ENCODE measurements around the gene FAT1. TPM values are rescaled to one million over a fixed set of nuclear protein-coding genes. Genes with fewer than 3 reads are reported as not detected.
A peak's percentile ranks its signal among the peaks of the same experiment; 100 is the strongest.

The FAT1 gene
- total RNA-seq, 1 donor from 2014 or later = 16.0 TPM

DNA sequence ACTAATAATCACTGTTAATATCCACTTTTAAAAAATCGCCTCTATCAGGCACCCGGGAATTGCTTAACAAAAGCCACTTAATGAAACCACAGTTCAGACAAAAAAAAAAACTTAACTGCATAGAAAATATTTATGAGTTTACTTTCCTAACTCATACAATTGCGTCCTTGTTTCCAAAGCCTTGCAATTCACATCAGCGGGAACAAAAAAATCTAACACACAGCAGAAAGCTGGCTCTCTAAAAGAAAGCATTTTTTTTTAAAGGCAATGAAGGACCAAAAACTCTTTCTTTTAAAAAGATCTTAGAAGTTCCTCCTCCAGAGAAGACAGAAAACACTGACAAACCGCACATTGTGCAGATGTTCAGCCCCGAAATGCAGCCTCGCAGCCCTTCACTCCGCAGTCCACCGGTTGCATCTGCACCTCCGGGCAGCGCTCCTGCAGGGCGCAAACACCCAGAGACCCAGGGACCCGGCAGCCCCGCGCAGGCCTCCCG is 812 bp downstream of the FAT1 start:
- no peak for DNase-seq

DNA sequence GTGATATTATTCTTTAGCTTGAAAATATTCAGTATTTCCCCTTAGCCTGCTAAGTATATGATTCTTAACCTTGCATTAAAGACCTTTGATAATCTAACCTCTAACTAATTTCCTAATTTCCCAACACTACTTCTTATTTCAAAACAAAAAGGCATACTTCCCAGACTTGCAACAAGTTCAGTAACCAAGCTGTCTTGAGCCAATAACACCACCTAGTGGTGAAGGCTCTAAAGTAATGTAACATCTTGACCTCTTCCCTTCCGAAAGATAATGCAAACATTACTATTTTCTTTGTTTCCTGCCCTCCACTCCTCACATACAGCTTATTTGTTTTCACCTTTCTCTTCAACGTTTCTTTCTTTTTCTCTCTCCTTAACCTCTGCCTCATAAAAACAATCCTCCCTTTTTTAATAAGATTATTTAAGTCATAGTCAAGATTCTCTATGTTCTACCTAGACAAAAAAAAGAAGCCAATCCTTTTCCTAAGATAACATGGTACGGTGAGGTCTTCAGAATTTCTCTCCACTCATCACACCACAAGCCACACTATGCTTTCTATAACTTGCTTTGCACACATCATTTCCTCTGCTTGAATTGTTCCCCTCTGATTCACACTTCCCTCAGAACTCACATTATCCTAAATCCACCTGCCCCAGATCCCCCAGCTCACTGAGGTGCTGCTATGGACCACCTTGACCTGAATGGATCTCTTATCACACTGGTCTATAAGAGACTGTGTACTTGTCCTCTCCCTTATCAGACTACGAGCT is 3.5 kb downstream of the FAT1 start:
- DNase-seq = peak; percentile 30

GRCh38 chr4:186717556-186717955 is 6.1 kb downstream of the FAT1 start:
- DNase-seq = no peak

- no peak for DNase-seq
Observed at GRCh38 chr4:186715077-186715476, 8.6 kb downstream of the FAT1 start.

- no peak for DNase-seq
Observed at GRCh38 chr4:186714006-186714675, 9.5 kb downstream of the FAT1 start.

GRCh38 chr4:186712690-186713089 is 11.0 kb downstream of the FAT1 start:
- DNase-seq = no peak

GRCh38 chr4:186710521-186711119 is 13.0 kb downstream of the FAT1 start:
- no peak for DNase-seq

DNA sequence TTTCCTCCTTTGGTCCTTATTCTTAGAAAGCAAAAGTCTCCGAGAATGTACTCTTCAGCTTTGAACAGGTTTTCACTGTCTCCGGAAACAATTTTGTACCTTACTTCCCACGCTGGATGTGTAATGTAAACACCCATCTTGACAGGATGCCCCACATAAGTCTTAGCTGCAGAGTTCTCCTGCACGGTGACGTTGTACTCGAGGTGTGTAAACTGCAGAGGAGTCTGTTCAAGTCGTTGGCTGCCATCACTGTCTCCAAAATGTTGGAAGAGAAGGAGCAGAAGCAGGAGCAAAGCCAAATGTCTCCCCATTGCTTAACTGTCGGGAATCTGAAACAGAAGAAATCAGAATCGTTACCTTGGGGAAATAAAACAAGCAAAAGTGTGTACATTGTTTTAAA is 14.1 kb downstream of the FAT1 start:
- no peak for DNase-seq

DNA sequence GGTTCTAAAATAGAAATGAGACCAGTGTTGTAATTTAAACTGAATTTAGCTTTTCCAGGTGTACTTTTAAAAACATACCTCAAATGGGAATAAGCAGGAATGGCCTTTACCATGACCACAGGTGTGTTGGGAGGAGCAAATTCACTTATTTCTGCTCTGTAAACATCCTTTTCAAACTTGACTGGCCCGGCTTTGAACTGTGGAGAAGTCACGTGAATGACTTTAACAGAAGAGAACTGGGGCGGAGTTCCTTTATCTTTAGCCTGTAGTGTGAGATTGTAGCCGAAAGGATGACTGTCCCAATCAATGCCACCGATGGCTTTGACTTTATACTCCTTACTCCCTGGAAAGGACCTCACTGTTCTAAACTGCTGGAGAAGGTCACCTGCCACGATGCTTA is 15.1 kb downstream of the FAT1 start:
- no peak for DNase-seq

GRCh38 chr4:186707996-186708395 is 15.7 kb downstream of the FAT1 start:
- no peak for DNase-seq

DNA sequence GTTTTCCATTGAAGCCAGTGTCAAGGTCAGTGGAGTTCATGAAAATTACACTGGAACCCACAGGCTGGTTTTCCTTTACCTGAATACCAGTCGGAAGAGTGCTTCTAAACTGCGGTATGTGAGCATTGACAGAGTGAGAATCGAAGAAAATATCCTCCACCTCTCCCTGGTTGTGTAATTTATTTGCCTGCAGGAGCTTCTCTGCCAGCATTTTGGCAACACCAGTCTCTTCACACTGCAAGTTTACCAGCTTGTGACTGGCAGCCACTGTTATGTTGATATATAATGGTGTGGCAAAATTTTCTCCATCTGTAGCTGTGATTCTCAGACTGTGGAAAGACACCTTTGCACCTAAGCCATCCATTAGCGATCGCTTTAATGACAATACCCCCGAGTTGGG is 16.1 kb downstream of the FAT1 start:
- DNase-seq = no peak

GRCh38 chr4:186704057-186704456 is 19.6 kb downstream of the FAT1 start:
- no peak for DNase-seq

GRCh38 chr4:186703510-186703909 is 20.1 kb downstream of the FAT1 start:
- no peak for DNase-seq

DNA sequence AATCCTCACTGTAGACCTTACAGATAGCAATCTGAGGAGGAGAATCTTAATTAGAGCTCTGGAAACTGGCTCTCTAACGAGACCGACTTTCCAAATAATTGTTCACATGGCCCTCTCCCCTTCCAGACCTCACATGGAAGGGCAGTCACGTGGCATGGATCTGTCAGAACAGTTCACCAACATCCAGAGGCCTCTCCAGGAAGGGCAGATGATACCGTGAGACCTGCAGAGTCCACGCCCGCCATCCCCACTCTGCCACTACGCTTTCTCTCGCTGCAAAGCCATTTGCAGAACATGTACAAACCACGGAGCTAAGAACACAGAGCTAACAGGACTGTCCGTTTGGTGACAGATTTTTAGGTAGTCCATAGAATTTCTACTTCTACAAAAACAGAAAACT is 20.7 kb downstream of the FAT1 start:
- no peak for DNase-seq

DNA sequence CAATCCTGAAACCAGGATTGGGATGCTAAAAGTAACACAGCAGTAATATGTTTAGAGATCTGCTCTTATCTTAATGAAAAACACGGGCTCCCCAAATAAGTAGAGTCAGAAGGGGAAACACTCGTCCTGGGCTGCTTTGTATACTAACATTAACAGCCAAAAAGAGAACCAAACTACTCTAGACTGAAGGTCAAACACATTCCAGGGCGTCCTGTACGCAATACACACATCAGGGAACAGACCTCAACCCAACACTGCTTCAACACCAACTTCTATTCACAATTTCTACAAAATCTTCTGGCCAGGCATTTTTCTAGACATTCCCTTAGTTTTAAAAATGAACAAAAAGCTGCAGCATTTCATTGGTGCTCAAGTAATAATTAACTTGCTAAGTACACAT is 21.4 kb downstream of the FAT1 start:
- DNase-seq = no peak

- DNase-seq = no peak
Observed at GRCh38 chr4:186701788-186702187, 21.9 kb downstream of the FAT1 start.

DNA sequence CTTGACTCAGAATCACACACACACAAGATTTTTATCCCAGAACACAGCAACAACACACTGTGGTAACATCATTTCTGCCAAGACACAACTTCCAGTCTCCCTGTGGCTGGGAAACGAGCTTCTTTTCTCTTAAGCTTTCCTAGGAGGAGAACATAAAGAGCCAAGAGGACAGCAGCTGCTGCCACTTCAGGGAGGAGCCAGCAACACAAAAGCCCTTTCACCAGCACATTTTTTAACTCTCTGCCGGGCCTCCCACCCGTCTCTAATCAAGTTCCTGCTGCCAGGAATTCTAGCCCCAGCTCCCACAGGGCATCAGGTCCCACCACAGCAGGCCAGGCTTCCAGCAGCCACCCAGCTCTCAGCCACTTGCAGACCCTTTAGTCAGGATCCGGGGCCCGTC is 22.4 kb downstream of the FAT1 start:
- no peak for DNase-seq

DNA sequence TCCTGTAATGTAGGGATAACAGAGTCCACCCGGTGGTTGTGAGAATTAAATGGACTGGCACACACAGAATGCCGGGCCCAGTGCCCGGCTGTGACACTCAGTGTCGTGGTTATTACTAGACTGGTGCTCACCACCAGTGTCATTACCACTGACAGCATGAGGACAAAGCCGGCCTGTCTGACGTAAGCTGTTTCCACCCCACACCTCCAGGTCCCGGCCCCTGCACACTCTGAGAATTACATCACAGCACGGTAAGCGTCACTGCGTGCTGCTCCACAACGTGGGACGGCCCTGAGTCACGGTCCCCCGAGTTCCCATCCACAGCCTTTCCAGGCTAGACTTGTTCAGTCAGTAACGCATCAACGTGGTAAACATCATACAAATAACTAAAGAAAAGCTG is 22.9 kb downstream of the FAT1 start:
- DNase-seq = no peak

GRCh38 chr4:186699881-186700397 is 23.7 kb downstream of the FAT1 start:
- no peak for DNase-seq

- DNase-seq = no peak
Observed at GRCh38 chr4:186699298-186699697, 24.4 kb downstream of the FAT1 start.

GRCh38 chr4:186698525-186698924 is 25.1 kb downstream of the FAT1 start:
- no peak for DNase-seq

DNA sequence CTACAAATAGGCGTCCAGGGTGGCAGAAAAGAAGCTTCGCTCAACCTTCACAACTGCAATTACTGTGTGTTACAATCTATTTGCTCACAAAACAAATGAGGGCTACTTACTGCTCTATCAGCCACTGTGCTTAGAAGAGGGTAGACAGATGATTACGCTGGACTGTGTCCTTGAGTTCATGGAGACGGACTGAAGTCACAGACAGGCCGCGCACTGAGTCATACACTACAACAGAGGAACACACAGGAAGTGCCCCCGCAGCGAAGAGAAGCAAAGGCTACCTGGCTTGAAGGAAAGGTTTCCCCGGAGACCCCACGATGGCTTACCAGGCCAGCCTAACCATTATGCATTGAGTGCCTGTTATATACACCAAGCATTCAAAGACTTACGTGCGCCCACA is 25.6 kb downstream of the FAT1 start:
- no peak for DNase-seq

DNA sequence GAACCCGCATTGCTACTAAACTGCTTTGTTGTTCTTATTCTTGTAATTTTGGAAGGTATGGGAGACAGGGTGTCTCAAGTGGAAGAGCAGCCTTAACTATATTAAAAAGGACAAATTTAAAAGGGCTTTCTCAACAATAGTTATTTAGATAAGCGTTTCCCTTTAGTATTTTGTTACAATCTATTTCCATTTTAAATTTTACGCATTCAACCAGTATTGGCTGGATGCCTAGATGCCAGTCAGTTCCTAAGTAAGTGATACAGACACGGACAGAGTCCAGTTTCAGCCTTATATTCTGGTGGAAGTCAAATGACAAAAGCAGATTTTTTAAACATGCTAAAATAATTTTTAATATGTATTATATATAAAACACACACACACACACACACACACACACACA is 28.3 kb downstream of the FAT1 start:
- no peak for DNase-seq

DNA sequence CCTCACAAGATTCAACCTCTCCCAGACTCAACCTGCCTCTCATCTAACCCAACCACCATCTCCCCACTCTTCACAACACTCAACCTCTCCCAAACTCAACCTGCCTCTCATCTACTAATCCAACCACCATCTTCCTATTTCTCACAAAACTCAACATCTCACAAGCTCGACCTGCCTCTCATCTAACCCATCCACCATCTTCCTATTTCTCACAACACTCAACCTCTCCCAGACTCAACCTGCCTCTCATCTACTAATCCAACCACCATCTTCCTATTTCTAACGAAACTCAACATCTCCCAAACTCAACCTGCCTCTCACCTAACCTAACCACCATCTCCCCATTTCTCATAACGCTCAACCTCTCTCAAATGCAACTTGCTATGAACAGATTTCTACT is 29.8 kb downstream of the FAT1 start:
- DNase-seq = no peak

All from dermis blood vessel endothelial cell (primary cell).